SK-N-SH (cell line): ENCODE data around the gene ABCA3. TPM values are rescaled to one million over a fixed set of nuclear protein-coding genes. Genes with fewer than 3 reads are reported as not detected.

Experiments used
- CTCF ChIA-PET: fragments of 300-600, 350-600 bp; formaldehyde crosslinking; extraction: SDS; loops from one replicate; lab custom pipeline; 2021; lab: Yijun Ruan, JAX
- POLR2A ChIA-PET: fragments of 350-600 bp; sonication (Branson Sonifier 250); formaldehyde crosslinking; extraction: SDS; loops from one replicate; lab custom pipeline; 2020; ENCODE audit warnings: antibody characterized with exemption, inconsistent platforms; lab: Yijun Ruan, JAX
- DNase-seq: peaks from one replicate; pipeline ENCODE4 v3.0.0; 2012
- H2AFZ ChIP-seq: fragments of 200-600 bp; sonication (generic); 2 replicates; pipeline ENCODE4 v1.8.1; 2016; ENCODE audit warnings: antibody characterized with exemption, mild to moderate bottlenecking, low read depth
- H3F3A ChIP-seq: fragments of 200-600 bp; sonication (generic); replicated peaks from 2 replicates; pipeline ENCODE3; 2016; ENCODE audit warnings: antibody characterized with exemption, mild to moderate bottlenecking; ENCODE audit not compliant: insufficient read depth
- H3K27ac ChIP-seq, 2 experiments: fragments of 200-500 bp in 1 of 2; fragments of 200-600 bp in 1 of 2; sonication (Bioruptor generic) in 1 of 2; sonication (generic), shearing (Covaris generic) in 1 of 2; 2 replicates each; pipeline versions ENCODE4 v1.5.1 to v1.6.1; 2014 to 2016; ENCODE audit warnings: low read depth in 2 of 2, inconsistent platforms in 1 of 2, low read length in 1 of 2, mild to moderate bottlenecking in 1 of 2, mixed read lengths in 1 of 2
- H3K27me3 ChIP-seq: fragments of 200-600 bp; sonication (generic), shearing (Covaris generic); 2 replicates; pipeline ENCODE4 v1.6.1; 2016; ENCODE audit warnings: mixed run types; ENCODE audit not compliant: insufficient read depth
- H3K36me3 ChIP-seq, 2 experiments: fragments of 200-500 bp in 1 of 2; fragments of 200-600 bp in 1 of 2; sonication (Bioruptor generic) in 1 of 2; sonication (generic) in 1 of 2; replicated peaks in 1 of 2; 2 replicates each; pipeline versions ENCODE3 to v1.5.1; 2014 to 2016; ENCODE audit warnings: low read length in 1 of 2, mild to moderate bottlenecking in 1 of 2; ENCODE audit not compliant: insufficient read depth in 2 of 2, control insufficient read depth in 1 of 2
- H3K4me1 ChIP-seq, 2 experiments: fragments of 200-500 bp in 1 of 2; fragments of 200-600 bp in 1 of 2; sonication (Bioruptor generic) in 1 of 2; sonication (generic), shearing (Covaris generic) in 1 of 2; 2 replicates each; pipeline versions ENCODE4 v1.5.1 to v1.6.1; 2014 to 2016; ENCODE audit warnings: low read depth in 1 of 2, low read length in 1 of 2, mixed run types in 1 of 2; ENCODE audit not compliant: insufficient read depth in 2 of 2, control insufficient read depth in 1 of 2
- H3K4me2 ChIP-seq: fragments of 200-600 bp; sonication (generic), shearing (Covaris generic); 2 replicates; pipeline ENCODE4 v1.6.1; 2017; ENCODE audit warnings: mixed run types
- H3K4me3 ChIP-seq, 2 experiments: fragments of 200-500 bp in 1 of 2; fragments of 200-600 bp in 1 of 2; sonication (Bioruptor generic) in 1 of 2; sonication (generic), shearing (Covaris generic) in 1 of 2; 2 replicates each; pipeline versions ENCODE4 v1.5.1 to v1.8.1; 2014 to 2016; ENCODE audit warnings: low read depth in 2 of 2, inconsistent platforms in 1 of 2, low read length in 1 of 2, mild to moderate bottlenecking in 1 of 2, mixed read lengths in 1 of 2, moderate library complexity in 1 of 2
- H3K79me2 ChIP-seq: fragments of 200-600 bp; sonication (generic); 2 replicates; pipeline ENCODE4 v1.8.1; 2017; ENCODE audit warnings: mild to moderate bottlenecking; ENCODE audit not compliant: insufficient read depth
- H3K9ac ChIP-seq: fragments of 200-600 bp; sonication (generic); 2 replicates; pipeline ENCODE4 v1.6.1; 2017; ENCODE audit warnings: mixed run types
- H3K9me2 ChIP-seq: fragments of 200-600 bp; sonication (generic); 2 replicates; pipeline ENCODE4 v1.6.1; 2017; ENCODE audit warnings: mixed run types
- H3K9me3 ChIP-seq: fragments of 200-600 bp; sonication (generic); 2 replicates; pipeline ENCODE4 v1.6.1; 2017; ENCODE audit warnings: mixed run types, mild to moderate bottlenecking, moderate library complexity
- H4K20me1 ChIP-seq: fragments of 200-600 bp; sonication (generic); 2 replicates; pipeline ENCODE4 v1.6.1; 2017; ENCODE audit warnings: mild to moderate bottlenecking, mixed run types; ENCODE audit not compliant: insufficient read depth
- CHD2 ChIP-seq: fragments of 150-350 bp; IDR thresholded peaks from 2 replicates; pipeline ENCODE4 v1.6.1; 2018; ENCODE audit warnings: low read length; ENCODE audit not compliant: partially characterized antibody
- CTCF ChIP-seq: fragments of 200-600 bp; sonication (generic); IDR thresholded peaks from 2 replicates; pipeline ENCODE4 v1.6.1; 2017; ENCODE audit warnings: antibody characterized with exemption, mild to moderate bottlenecking, moderate library complexity
- ELF1 ChIP-seq: IDR thresholded peaks from 2 replicates; pipeline ENCODE4 v1.4.0; 2012
- EP300 ChIP-seq, 2 experiments: IDR thresholded peaks; 2 replicates each; pipeline versions ENCODE4 v1.4.0 to v1.6.1; 2012; ENCODE audit warnings: borderline replicate concordance in 1 of 2, low read depth in 1 of 2, low read length in 1 of 2
- EZH2phosphoT487 ChIP-seq: fragments of 200-600 bp; sonication (generic); IDR thresholded peaks from 2 replicates; pipeline ENCODE4 v1.6.1; 2017; ENCODE audit warnings: low read depth, mixed run types, mild to moderate bottlenecking, antibody characterized with exemption, moderate library complexity, borderline replicate concordance
- FOSL2 ChIP-seq: IDR thresholded peaks from 2 replicates; pipeline ENCODE4 v1.4.0; 2012; ENCODE audit warnings: low read depth, mild to moderate bottlenecking, moderate library complexity, borderline replicate concordance
- MAX ChIP-seq: IDR thresholded peaks from 2 replicates; pipeline ENCODE4 v1.4.0; 2012; ENCODE audit warnings: low read depth
- NFIC ChIP-seq: IDR thresholded peaks from 2 replicates; pipeline ENCODE4 v1.4.0; 2012; ENCODE audit warnings: borderline replicate concordance
- NRF1 ChIP-seq: IDR thresholded peaks from 2 replicates; pipeline ENCODE4 v1.6.1; 2012; ENCODE audit warnings: low read depth, mild to moderate bottlenecking, low read length
- RAD21 ChIP-seq: IDR thresholded peaks from 2 replicates; pipeline ENCODE4 v1.6.1; 2012; ENCODE audit warnings: mild to moderate bottlenecking, low read length
- RCOR1 ChIP-seq: fragments of 150-350 bp; IDR thresholded peaks from 2 replicates; pipeline ENCODE4 v1.6.1; 2017; ENCODE audit warnings: antibody characterized with exemption, low read length
- REST ChIP-seq: IDR thresholded peaks from 2 replicates; pipeline ENCODE4 v1.6.1; 2012; ENCODE audit warnings: mild to moderate bottlenecking, low read depth, low read length, moderate library complexity
- SIN3A ChIP-seq: IDR thresholded peaks from 2 replicates; pipeline ENCODE4 v1.6.1; 2012; ENCODE audit warnings: low read depth, mild to moderate bottlenecking, low read length, moderate library complexity, borderline replicate concordance
- SMC3 ChIP-seq: IDR thresholded peaks from 2 replicates; pipeline ENCODE4 v1.6.1; 2012; ENCODE audit warnings: low read depth, low read length, improper control_type of control experiment
- TAF1 ChIP-seq: IDR thresholded peaks from 2 replicates; pipeline ENCODE4 v1.6.1; 2012; ENCODE audit warnings: low read depth, mild to moderate bottlenecking, low read length, moderate library complexity, borderline replicate concordance
- USF1 ChIP-seq: IDR thresholded peaks from 2 replicates; pipeline ENCODE4 v1.4.0; 2012; ENCODE audit warnings: low read depth, borderline replicate concordance
- YY1 ChIP-seq: IDR thresholded peaks from 2 replicates; pipeline ENCODE4 v1.4.0; 2012; ENCODE audit warnings: low read depth, mild to moderate bottlenecking
- WGBS: methylation state at CpG from one replicate; pipeline ENCODE4 v1.1.6; 2017; ENCODE audit warnings: low lambda C conversion rate; 5-methylcytosine and 5-hydroxymethylcytosine counted together
- polyA plus RNA-seq, 3 experiments: library from polyadenylated mRNA; depleted of rRNA; stranded (reverse); fragments of >200 nt; gene quantifications; 2 replicates each; pipeline ENCODE4 v1.2.3, GENCODE V29; 2012

The ABCA3 gene
- polyA plus RNA-seq, 1 of the 3 experiments (the other 2 are of a cell fraction): 9.9 TPM

- Histone ChIP-seq H3K9me3 (no peaks in the 10 kb centered on the region), H3K27me3 (no peaks in the 10 kb centered on the region), H3K4me2 (no peak overlapping the region), H3K9me2 (no peaks in the 10 kb centered on the region), H3K27ac (no peak overlapping the region), H3K36me3 (peaks cover 0 to 31% of the 10 kb centered on the region in 2 experiments), H3K9ac (no peak overlapping the region), H3K4me1 (no peaks in the 10 kb centered on the region; a peak in 1 of 4 replicates), H3K79me2 (no peaks in the 10 kb centered on the region), H3F3A (no peaks in the 10 kb centered on the region), H4K20me1 (no peaks in the 10 kb centered on the region), H2AFZ (no peak overlapping the region), H3K4me3 (no peak overlapping the region)
- no peak for DNase-seq
- 95% methylated on average over 4 of the region's 8 CpGs for WGBS
- POLR2A ChIA-PET: no interaction called here
- TF ChIP-seq SMC3: no peak
- CTCF ChIA-PET: no interaction called here
These were observed 16.8 kb downstream of the ABCA3 start for GRCh38 chr16:2323701-2324100.

GRCh38 chr16:2319606-2320005 is 20.9 kb downstream of the ABCA3 start:
- no peak for DNase-seq
- ChIA-PET POLR2A (interaction anchor here (0.6 kb wide), 1 partner anchor 11 kb away, joined by 4 read pairs; no protein-coding TSS in a partner anchor), CTCF (interaction anchor here (1.0 kb wide), 1 partner anchor 21 kb away, joined by 5 read pairs; the partner anchor contains the start of gene ABCA3)
- Histone ChIP-seq H3K9me3 (no peaks in the 10 kb centered on the region), H3K27ac (no peak overlapping the region), H3K4me2 (no peak overlapping the region), H3K4me3 (no peak overlapping the region), H3K79me2 (no peaks in the 10 kb centered on the region), H3K27me3 (no peaks in the 10 kb centered on the region), H4K20me1 (no peaks in the 10 kb centered on the region), H2AFZ (no peak overlapping the region), H3K9me2 (no peaks in the 10 kb centered on the region), H3K9ac (no peak overlapping the region), H3K36me3 (peaks cover 0 to 12% of the 10 kb centered on the region in 2 experiments), H3F3A (no peaks in the 10 kb centered on the region), H3K4me1 (no peaks in the 10 kb centered on the region; a peak in 1 of 4 replicates)
- 83% methylated on average over 14 of the region's 23 CpGs for WGBS
- no peak for TF ChIP-seq NRF1
- no peak for TF ChIP-seq RCOR1
- no peak for TF ChIP-seq CTCF
- no peak for TF ChIP-seq RAD21
- no peak for TF ChIP-seq EZH2phosphoT487
- TF ChIP-seq YY1: no peak
- no peak for TF ChIP-seq MAX
- no peak for TF ChIP-seq REST
- no peak for TF ChIP-seq ELF1
- TF ChIP-seq SIN3A: no peak
- no peak for TF ChIP-seq CHD2
- TF ChIP-seq SMC3: no peak
- TF ChIP-seq TAF1: no peak
- TF ChIP-seq USF1: no peak
- no peak for TF ChIP-seq NFIC
- TF ChIP-seq FOSL2: no peak
- TF ChIP-seq EP300 (IDR thresholded peaks at IDR 0.05; ENCODE audit: borderline replicate concordance in 1 of 2, low read depth in 1 of 2, low read length in 1 of 2): no peak
